T-helper 17 cell (primary cell): ENCODE results near the gene COA1. TPM values are rescaled to one million over a fixed set of nuclear protein-coding genes. Genes with fewer than 3 reads are reported as not detected.
A peak's percentile ranks its signal among the peaks of the same experiment; 100 is the strongest.
"Not testable (repeated sequence)": the region's sequence is repeated elsewhere in the genome, so short reads cannot be mapped to it uniquely, and the experiment has no call there.

Experiments used
- ATAC-seq: fragments of 150-1000 bp; cut with Tn5 transposase; 2 replicates; pipeline ENCODE4 v1.10.0; 2021; ENCODE audit warnings: mild to moderate bottlenecking, moderate library complexity
- DNase-seq, 3 donors: peaks; one replicate each; pipeline versions ENCODE4 v3.0.0 to v3.0.0-alpha.2; 2020 to 2021
- H3K9me3 ChIP-seq: one replicate; pipeline ENCODE4 v1.7.0; 2013; ENCODE audit warnings: low read length, mild to moderate bottlenecking; ENCODE audit not compliant: control insufficient read depth, poor library complexity, severe bottlenecking
- H3K27ac Mint-ChIP-seq: one replicate; pipeline ENCODE4 v1.8.0; 2022; ENCODE audit warnings: mild to moderate bottlenecking, moderate library complexity, mixed read lengths
- H3K27me3 Mint-ChIP-seq: one replicate; pipeline ENCODE4 v1.8.0; 2022; ENCODE audit warnings: mixed read lengths
- H3K36me3 Mint-ChIP-seq: one replicate; pipeline ENCODE4 v1.8.0; 2022; ENCODE audit warnings: low read depth, mixed read lengths
- H3K4me1 Mint-ChIP-seq: one replicate; pipeline ENCODE4 v1.8.0; 2022; ENCODE audit warnings: mild to moderate bottlenecking, mixed read lengths
- H3K4me3 Mint-ChIP-seq: one replicate; pipeline ENCODE4 v1.8.0; 2022; ENCODE audit warnings: mild to moderate bottlenecking, moderate library complexity, mixed read lengths
- total RNA-seq, 4 donors: library from RNA in 2 of 4; stranded (reverse) in 2 of 4; gene quantifications; one replicate each; pipeline ENCODE4 v1.2.3 and lab custom pipeline; 2022 to 2026

The COA1 gene
- total RNA-seq, 2 donors from 2014 or later: 51.1 to 55.0 TPM

GRCh38 chr7:43729924-43730248 lies 563 bp upstream of the COA1 start:
- no peaks in the 10 kb centered on the region for H3K9me3 ChIP-seq
- Mint-ChIP-seq H3K36me3 (no peaks in the 10 kb centered on the region), H3K4me1 (peaks cover 31% of the 10 kb centered on the region), H3K4me3 (peak overlapping the region; percentile 91), H3K27ac (peak overlapping the region; percentile 89), H3K27me3 (no peaks in the 10 kb centered on the region)
- DNase-seq (no peak), ATAC-seq (no peak)

DNA sequence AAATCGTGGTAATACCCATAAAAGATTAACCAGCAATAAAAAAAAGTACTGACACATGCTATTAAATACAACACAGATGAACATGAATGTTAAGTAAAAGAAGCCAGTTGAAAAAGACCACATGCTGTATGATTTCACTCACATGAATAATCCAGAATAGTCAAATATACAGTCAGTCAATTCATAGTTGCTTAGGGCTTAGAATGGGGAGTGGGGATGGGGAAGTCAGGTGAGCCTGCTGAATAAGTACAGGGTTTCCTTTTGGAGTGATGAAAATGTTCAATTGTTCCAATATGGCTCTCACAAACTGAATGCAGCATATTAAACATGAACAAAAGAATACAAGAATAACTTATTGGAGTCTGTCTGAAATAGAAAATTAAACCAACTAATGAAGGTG lies 1.8 kb downstream of the COA1 start:
- DNase-seq (no peak), ATAC-seq (no peak)
- no peaks in the 10 kb centered on the region for H3K36me3 Mint-ChIP-seq
- H3K4me1 Mint-ChIP-seq: peaks cover 37% of the 10 kb centered on the region
- H3K4me3 Mint-ChIP-seq: peak overlapping the region; percentile 63
- H3K9me3 ChIP-seq: no peaks in the 10 kb centered on the region
- no peaks in the 10 kb centered on the region for H3K27me3 Mint-ChIP-seq
- H3K27ac Mint-ChIP-seq: peak overlapping the region; percentile 67

DNA sequence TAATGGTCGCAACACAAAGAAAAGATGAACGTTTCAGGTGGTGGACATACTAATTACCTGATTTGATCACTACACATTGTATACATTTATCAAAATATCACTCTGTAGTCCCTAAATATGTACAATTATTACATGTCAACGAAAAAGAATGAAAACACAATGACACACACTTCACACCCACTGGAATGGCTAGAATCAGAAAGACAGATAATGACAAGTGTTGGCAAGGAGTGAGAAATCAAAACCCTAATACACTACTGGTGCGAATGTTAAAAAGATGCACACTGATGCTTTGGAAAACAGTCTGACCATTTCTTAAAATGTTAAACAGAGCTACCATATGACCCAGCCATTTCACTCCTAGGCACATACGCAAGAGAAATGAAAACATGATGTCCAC lies 2.3 kb downstream of the COA1 start:
- Mint-ChIP-seq H3K4me1 (peaks cover 37% of the 10 kb centered on the region), H3K27ac (peak overlapping the region; percentile 67), H3K27me3 (no peaks in the 10 kb centered on the region), H3K36me3 (no peaks in the 10 kb centered on the region), H3K4me3 (peak overlapping the region; percentile 63)
- ATAC-seq (no peak), DNase-seq (no peak)
- H3K9me3 ChIP-seq: no peaks in the 10 kb centered on the region

DNA sequence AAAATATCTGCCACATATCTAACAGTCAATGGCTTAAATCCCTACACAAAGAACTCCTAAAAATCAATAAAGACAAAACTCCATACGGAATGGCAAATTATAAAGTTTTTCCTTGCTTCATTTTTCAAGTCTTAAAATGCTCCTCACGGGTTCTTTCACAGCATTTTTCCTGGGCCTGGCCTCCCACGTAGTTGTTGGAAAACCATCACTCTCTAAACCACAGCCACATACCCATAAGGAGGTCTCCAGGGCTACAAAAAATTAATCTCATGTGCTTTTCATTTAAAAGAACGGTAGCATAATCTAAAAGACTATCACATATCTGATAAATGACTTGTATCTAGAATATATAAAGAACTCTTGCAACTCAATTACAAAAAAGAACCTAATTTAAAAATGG lies 2.9 kb downstream of the COA1 start:
- peak overlapping the region; percentile 67 for H3K27ac Mint-ChIP-seq
- peaks cover 37% of the 10 kb centered on the region for H3K4me1 Mint-ChIP-seq
- H3K9me3 ChIP-seq: no peaks in the 10 kb centered on the region
- no peak overlapping the region for H3K4me3 Mint-ChIP-seq
- no peaks in the 10 kb centered on the region for H3K27me3 Mint-ChIP-seq
- H3K36me3 Mint-ChIP-seq: no peaks in the 10 kb centered on the region
- ATAC-seq (no peak), DNase-seq (no peak)

GRCh38 chr7:43725251-43725650 lies 4.1 kb downstream of the COA1 start:
- Mint-ChIP-seq H3K4me3 (no peak overlapping the region), H3K27me3 (no peaks in the 10 kb centered on the region), H3K36me3 (no peaks in the 10 kb centered on the region), H3K27ac (no peak overlapping the region), H3K4me1 (peaks cover 42% of the 10 kb centered on the region)
- no peak for DNase-seq
- no peaks in the 10 kb centered on the region for H3K9me3 ChIP-seq
- ATAC-seq: no peak

GRCh38 chr7:43723007-43723341 lies 6.3 kb downstream of the COA1 start:
- H3K27me3 Mint-ChIP-seq: no peaks in the 10 kb centered on the region
- H3K4me1 Mint-ChIP-seq: peaks cover 39% of the 10 kb centered on the region
- H3K4me3 Mint-ChIP-seq: no peak overlapping the region
- DNase-seq: no peak
- H3K36me3 Mint-ChIP-seq: no peaks in the 10 kb centered on the region
- no peak for ATAC-seq
- H3K9me3 ChIP-seq: no peaks in the 10 kb centered on the region
- H3K27ac Mint-ChIP-seq: no peak overlapping the region

- H3K4me1 Mint-ChIP-seq: peaks cover 33% of the 10 kb centered on the region
- H3K27me3 Mint-ChIP-seq: no peaks in the 10 kb centered on the region
- H3K36me3 Mint-ChIP-seq: no peaks in the 10 kb centered on the region
- DNase-seq (no peak), ATAC-seq (peak; percentile 50)
- H3K27ac Mint-ChIP-seq: no peak overlapping the region
- peak overlapping the region; percentile 7 for H3K4me3 Mint-ChIP-seq
- no peaks in the 10 kb centered on the region for H3K9me3 ChIP-seq
Measured at GRCh38 chr7:43721193-43721806, 8.0 kb downstream of the COA1 start.

DNA sequence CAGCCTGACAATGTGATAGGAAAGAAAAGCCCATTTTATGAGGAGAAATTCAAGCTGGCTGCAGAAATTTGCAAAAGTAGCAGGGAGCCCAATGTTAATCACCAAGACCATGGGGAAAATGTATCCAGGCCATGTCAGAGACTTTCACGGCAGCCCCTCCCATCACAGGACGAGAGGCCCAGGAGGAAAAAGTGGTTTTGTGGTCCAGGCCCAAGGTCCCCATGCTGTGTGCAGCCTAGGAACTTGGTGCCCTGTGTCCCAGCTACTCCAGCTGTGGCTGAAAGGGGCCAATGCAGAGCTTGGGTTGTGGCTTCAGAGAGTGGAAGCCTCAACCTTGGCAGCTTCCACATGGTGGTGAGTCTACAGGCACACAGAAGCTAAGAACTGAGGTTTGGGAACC lies 12.7 kb downstream of the COA1 start:
- ATAC-seq: no peak
- Mint-ChIP-seq H3K36me3 (peaks cover 5% of the 10 kb centered on the region), H3K4me3 (no peak overlapping the region), H3K4me1 (peaks cover 35% of the 10 kb centered on the region), H3K27ac (no peak overlapping the region), H3K27me3 (no peaks in the 10 kb centered on the region)
- DNase-seq: no peak
- no peaks in the 10 kb centered on the region for H3K9me3 ChIP-seq

GRCh38 chr7:43715966-43716365 lies 13.4 kb downstream of the COA1 start:
- DNase-seq, H3K4me3 Mint-ChIP-seq, ATAC-seq, H3K27me3 Mint-ChIP-seq, H3K36me3 Mint-ChIP-seq, H3K27ac Mint-ChIP-seq, H3K9me3 ChIP-seq: not testable (repeated sequence)
- peaks cover 34% of the 10 kb centered on the region for H3K4me1 Mint-ChIP-seq

- peaks cover 7% of the 10 kb centered on the region for H3K36me3 Mint-ChIP-seq
- no peak for ATAC-seq
Measured at GRCh38 chr7:43711503-43711902, 17.8 kb downstream of the COA1 start.

GRCh38 chr7:43708055-43708454 lies 21.3 kb downstream of the COA1 start:
- H3K9me3 ChIP-seq, H3K27me3 Mint-ChIP-seq: not testable (repeated sequence)

More at GRCh38 chr7:43711503-43711902, 17.8 kb downstream of the COA1 start:
- no peaks in the 10 kb centered on the region for H3K27me3 Mint-ChIP-seq
- no peak overlapping the region for H3K27ac Mint-ChIP-seq
- peaks cover 24% of the 10 kb centered on the region for H3K4me1 Mint-ChIP-seq
- no peak for DNase-seq
- no peak overlapping the region for H3K4me3 Mint-ChIP-seq
- no peaks in the 10 kb centered on the region for H3K9me3 ChIP-seq

GRCh38 chr7:43703573-43703972 lies 25.8 kb downstream of the COA1 start:
- Mint-ChIP-seq H3K27ac (no peak overlapping the region), H3K27me3 (no peaks in the 10 kb centered on the region), H3K4me1 (peaks cover 17% of the 10 kb centered on the region), H3K4me3 (no peak overlapping the region), H3K36me3 (peaks cover 2% of the 10 kb centered on the region)
- H3K9me3 ChIP-seq: no peaks in the 10 kb centered on the region
- DNase-seq (no peak), ATAC-seq (no peak)

More at GRCh38 chr7:43708055-43708454, 21.3 kb downstream of the COA1 start:
- peaks cover 14% of the 10 kb centered on the region for H3K4me1 Mint-ChIP-seq
- H3K36me3 Mint-ChIP-seq, H3K27ac Mint-ChIP-seq, H3K4me3 Mint-ChIP-seq, ATAC-seq, DNase-seq: not testable (repeated sequence)

- DNase-seq (no peak), ATAC-seq (no peak)
- no peaks in the 10 kb centered on the region for H3K9me3 ChIP-seq
- peaks cover 2% of the 10 kb centered on the region for H3K36me3 Mint-ChIP-seq
- H3K4me1 Mint-ChIP-seq: peaks cover 15% of the 10 kb centered on the region
- H3K27me3 Mint-ChIP-seq: no peaks in the 10 kb centered on the region
- no peak overlapping the region for H3K27ac Mint-ChIP-seq
- no peak overlapping the region for H3K4me3 Mint-ChIP-seq
Measured at GRCh38 chr7:43702974-43703373, 26.3 kb downstream of the COA1 start.

DNA sequence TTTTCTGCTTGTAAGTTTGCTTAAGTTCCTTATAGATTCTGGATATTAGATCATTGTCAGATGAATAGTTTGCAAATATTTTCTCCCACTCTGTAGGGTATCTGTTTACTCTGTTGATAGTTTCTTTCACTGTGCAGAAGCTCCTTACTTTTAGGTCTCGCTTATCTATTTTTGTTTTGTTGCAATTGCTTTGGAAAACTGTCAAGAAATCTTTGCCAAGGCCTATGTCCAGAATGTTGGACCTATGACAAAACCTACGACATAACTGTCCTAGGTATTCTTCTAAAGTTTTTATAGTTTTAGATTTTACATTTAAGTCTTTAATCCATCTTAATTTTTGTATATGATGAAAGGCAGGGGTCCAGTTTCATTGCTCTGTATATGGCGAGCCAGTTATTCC lies 27.4 kb downstream of the COA1 start:
- H3K4me3 Mint-ChIP-seq: no peak overlapping the region
- H3K36me3 Mint-ChIP-seq: peaks cover 2% of the 10 kb centered on the region
- no peaks in the 10 kb centered on the region for H3K9me3 ChIP-seq
- no peak overlapping the region for H3K27ac Mint-ChIP-seq
- peaks cover 18% of the 10 kb centered on the region for H3K4me1 Mint-ChIP-seq
- no peaks in the 10 kb centered on the region for H3K27me3 Mint-ChIP-seq
- DNase-seq: no peak
- ATAC-seq: no peak
